ENCODE data around the gene COPS4. TPM values are rescaled to one million over a fixed set of nuclear protein-coding genes. Genes with fewer than 3 reads are reported as not detected.
"Not testable (repeated sequence)": the region's sequence is repeated elsewhere in the genome, so short reads cannot be mapped to it uniquely, and the experiment has no call there.

Gene COPS4
- total RNA-seq, 2 experiments from 2014 or later = 35.7 to 35.9 TPM

DNA sequence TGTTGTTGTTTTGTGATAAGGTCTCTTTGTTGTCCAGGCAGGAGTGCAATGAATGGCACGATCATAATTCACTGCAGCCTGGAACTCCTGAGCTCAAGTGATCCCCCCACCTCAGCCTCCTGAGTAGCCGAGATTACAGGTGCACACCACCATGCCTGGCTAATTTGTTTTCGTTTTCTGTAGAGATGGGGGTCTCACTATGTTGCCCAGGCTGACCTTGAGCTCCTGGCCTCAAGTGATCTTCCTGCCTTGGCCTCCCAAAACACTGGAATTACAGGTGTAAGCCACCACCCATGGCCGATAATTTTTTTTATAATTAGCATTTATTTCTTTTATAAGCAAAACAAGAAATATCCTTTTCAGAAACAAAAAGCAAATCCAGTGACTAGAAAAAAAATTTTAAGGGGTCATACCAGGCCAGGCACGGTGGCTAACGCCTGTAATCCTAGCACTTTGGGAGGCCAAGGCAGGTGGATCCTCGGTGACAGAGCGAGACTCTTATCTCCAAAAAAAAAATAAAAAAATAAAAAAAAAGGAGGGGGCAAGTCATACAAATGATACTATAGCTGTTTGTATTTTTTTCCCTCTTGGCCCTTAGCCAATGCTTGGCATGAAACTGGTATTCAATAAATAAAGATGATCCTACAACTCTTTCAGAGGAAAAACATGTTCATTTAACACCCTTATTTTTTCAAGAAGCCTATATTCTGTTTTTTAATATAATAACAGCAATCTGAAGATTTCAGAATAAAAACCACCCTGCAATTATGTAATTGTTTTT lies 76.2 kb downstream of the COPS4 start:
- Mint-ChIP-seq H3K27ac (peak overlapping the region; percentile 96), H3K36me3 (ENCODE audit: low read depth) (peaks cover 15% of the 10 kb centered on the region), H3K4me1 (peaks cover 49% of the 10 kb centered on the region), H3K27me3 (no peaks in the 10 kb centered on the region), H3K9me3 (ENCODE audit: low read depth) (no peaks in the 10 kb centered on the region), H3K4me3 (peak overlapping the region; percentile 91)
- ChIA-PET POLR2A (interaction anchor here (0.6 to 1.3 kb wide), 5 partner anchors 36 to 660 kb away, joined by 3 to 5 read pairs (median 4); partner anchors contain the start of genes COPS4 and COQ2), CTCF (interaction anchor here (0.6 to 4.3 kb wide), 27 partner anchors 10 to 211 kb away, joined by 3 to 29 read pairs (median 4); partner anchors contain the start of genes COPS4 and COQ2)
- intact Hi-C loops (cut with DNase I, micrococcal nuclease) = loop anchor here (1.0 to 10.0 kb wide), 17 partner anchors 37 to 736 kb away; partner anchors contain the start of genes COQ2 (in 2 of the 2), HELQ (in 2 of the 2), COPS4 (in 1 of the 2) and MRPS18C (in 1 of the 2)
- DNase-seq (no peak), ATAC-seq (no peak)

DNA sequence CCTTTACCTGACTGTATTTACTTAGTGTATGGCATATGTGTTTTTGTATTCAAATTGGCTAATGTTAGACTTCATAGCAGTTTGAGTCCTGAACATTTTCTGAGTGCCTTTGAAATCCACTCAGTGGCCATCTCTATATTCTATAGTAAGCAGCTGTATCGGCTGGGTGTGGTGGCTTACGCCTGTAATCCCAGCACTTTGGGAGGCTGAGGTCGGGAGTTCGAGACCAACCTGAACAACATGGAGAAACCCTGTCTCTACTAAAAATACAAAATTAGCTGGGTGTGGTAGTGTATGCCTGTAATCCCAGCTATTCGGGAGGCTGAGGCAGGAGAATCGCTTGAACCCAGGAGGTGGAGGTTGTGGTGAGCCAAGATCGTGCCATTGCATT lies 76.8 kb downstream of the COPS4 start:
- DNase-seq = peak; percentile 49
- H3K27me3 Mint-ChIP-seq; H3K36me3 Mint-ChIP-seq (ENCODE audit: low read depth); ATAC-seq; H3K9me3 Mint-ChIP-seq (ENCODE audit: low read depth): not testable (repeated sequence)
- intact Hi-C loops (cut with DNase I, micrococcal nuclease) = loop anchor here (2.0 to 10.0 kb wide), 10 partner anchors 99 to 737 kb away; partner anchors contain the start of genes COQ2 (in 1 of the 2), HELQ (in 1 of the 2), MRPS18C (in 1 of the 2) and SEC31A (in 1 of the 2)
- Mint-ChIP-seq H3K4me1 (peaks cover 44% of the 10 kb centered on the region), H3K4me3 (peak overlapping the region; percentile 83), H3K27ac (peak overlapping the region; percentile 92)
- ChIA-PET POLR2A (interaction anchor here (0.6 kb wide), 1 partner anchor 106 kb away, joined by 5 read pairs; no protein-coding TSS in a partner anchor), CTCF (interaction anchor here (0.6 to 4.3 kb wide), 12 partner anchors 8 to 528 kb away, joined by 3 to 29 read pairs (median 4); partner anchors contain the start of gene COQ2)

DNA sequence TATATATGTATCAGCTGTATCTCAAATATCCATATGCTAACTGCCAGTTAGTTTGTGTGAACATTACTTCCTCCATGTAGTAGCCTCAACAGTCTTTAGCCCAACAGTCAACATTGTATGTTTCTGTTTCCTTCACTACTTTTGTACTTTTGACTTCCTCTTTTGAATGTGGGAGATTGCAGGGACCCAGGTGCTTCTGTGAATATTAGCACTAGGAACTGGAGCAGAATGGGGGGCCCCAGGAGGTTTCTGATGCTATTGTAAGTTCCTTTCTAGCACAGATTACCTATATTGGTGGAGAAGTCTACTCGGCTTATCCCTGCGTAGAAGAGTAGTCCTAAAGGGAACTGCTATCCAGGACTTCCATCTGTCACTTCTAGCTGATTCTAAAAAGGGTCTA lies 77.2 kb downstream of the COPS4 start:
- peak overlapping the region; percentile 96 for H3K27ac Mint-ChIP-seq
- peaks cover 41% of the 10 kb centered on the region for H3K4me1 Mint-ChIP-seq
- H3K9me3 Mint-ChIP-seq (ENCODE audit: low read depth) = no peaks in the 10 kb centered on the region
- intact Hi-C loops (cut with DNase I, micrococcal nuclease) = loop anchor here (5.0 to 10.0 kb wide), 6 partner anchors 140 to 685 kb away; partner anchors contain the start of genes HELQ (in 1 of the 2), MRPS18C (in 1 of the 2) and SEC31A (in 1 of the 2)
- POLR2A ChIA-PET = interaction anchor here (0.6 to 1.2 kb wide), 2 partner anchors 106 kb away, joined by 5 to 7 read pairs; no protein-coding TSS in a partner anchor
- CTCF ChIA-PET = interaction anchor here (0.6 to 4.3 kb wide), 14 partner anchors 9 to 528 kb away, joined by 3 to 29 read pairs (median 4); partner anchors contain the start of gene COQ2
- ATAC-seq = no peak
- peak; percentile 23 for DNase-seq
- no peaks in the 10 kb centered on the region for H3K27me3 Mint-ChIP-seq
- peaks cover 10% of the 10 kb centered on the region for H3K36me3 Mint-ChIP-seq (ENCODE audit: low read depth)
- H3K4me3 Mint-ChIP-seq = peak overlapping the region; percentile 83

DNA sequence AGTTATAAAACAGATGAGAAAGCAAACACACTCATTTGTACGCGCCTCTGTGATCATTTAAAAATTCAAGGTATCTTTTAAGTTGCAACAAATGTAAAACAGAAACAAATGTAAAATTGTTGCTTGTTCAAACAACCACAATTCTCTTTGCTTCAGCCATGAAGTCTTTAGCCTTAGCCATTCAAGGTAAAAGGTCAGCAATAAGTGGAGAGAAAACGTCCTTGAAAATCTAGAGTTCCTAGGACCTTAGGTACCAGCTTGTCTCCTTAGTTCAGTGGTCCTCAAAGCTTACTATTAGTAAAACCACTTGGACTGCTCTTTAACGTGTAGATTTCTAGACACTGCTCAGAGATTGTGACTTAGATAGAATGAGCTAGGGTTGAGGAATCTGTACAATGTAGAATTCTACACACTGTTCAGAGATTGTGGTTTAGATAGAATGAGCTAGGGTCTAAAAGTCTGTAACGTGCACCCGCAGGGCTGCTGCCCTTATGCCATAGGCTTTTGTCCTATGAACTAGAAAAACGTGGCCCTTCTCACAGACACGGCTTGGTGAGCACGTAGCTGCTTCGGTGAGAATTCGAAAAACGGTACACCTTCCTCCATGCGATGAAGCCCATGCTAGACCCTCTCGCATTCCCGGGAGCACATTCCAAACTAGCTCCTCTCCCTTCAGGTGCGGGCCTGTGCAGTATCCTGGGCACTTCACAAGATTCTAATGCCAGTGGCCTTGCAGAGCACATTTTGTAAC lies 77.9 kb downstream of the COPS4 start:
- intact Hi-C loops (cut with DNase I, micrococcal nuclease) = loop anchor here (5.0 to 10.0 kb wide), 6 partner anchors 139 to 686 kb away; partner anchors contain the start of genes HELQ (in 1 of the 2), MRPS18C (in 1 of the 2) and SEC31A (in 1 of the 2)
- H3K9me3 Mint-ChIP-seq (ENCODE audit: low read depth) = no peaks in the 10 kb centered on the region
- H3K27ac Mint-ChIP-seq = peak overlapping the region; percentile 96

DNA sequence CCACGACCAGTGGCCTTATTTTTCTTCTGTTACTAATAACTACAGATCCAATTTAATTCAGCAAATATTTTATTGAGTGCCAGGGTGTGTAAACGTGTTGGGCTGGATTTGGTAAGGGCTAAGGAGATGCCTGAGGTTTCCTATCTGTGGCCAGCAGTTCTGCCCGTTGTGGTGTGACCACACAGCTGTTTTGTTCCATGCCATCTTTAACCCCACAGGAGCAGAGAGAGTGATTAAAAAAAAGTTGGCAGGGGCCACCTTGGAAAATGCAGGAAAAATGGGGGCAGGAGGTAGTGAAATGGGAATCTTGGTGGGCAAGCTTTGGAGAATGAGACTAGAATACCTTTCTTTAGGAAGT lies 78.4 kb downstream of the COPS4 start:
- peak overlapping the region; percentile 96 for H3K27ac Mint-ChIP-seq
- ATAC-seq (no peak), DNase-seq (peak; percentile 42)
- H3K9me3 Mint-ChIP-seq (ENCODE audit: low read depth) = no peaks in the 10 kb centered on the region
- ChIA-PET CTCF (interaction anchor here (0.7 to 4.3 kb wide), 12 partner anchors 8 to 169 kb away, joined by 3 to 29 read pairs (median 4); no protein-coding TSS in a partner anchor), POLR2A (interaction anchor here (0.7 to 1.2 kb wide), 3 partner anchors 105 to 244 kb away, joined by 3 to 7 read pairs (median 5); no protein-coding TSS in a partner anchor)
- intact Hi-C loops (cut with DNase I, micrococcal nuclease) = loop anchor here (5.0 to 10.0 kb wide), 6 partner anchors 139 to 686 kb away; partner anchors contain the start of genes HELQ (in 1 of the 2), MRPS18C (in 1 of the 2) and SEC31A (in 1 of the 2)
- peaks cover 8% of the 10 kb centered on the region for H3K36me3 Mint-ChIP-seq (ENCODE audit: low read depth)
- no peaks in the 10 kb centered on the region for H3K27me3 Mint-ChIP-seq
- peak overlapping the region; percentile 83 for H3K4me3 Mint-ChIP-seq
- peaks cover 34% of the 10 kb centered on the region for H3K4me1 Mint-ChIP-seq

More for the DNA sequence above, 77.9 kb downstream of the COPS4 start:
- POLR2A ChIA-PET = interaction anchor here (0.6 to 1.2 kb wide), 4 partner anchors 105 to 289 kb away, joined by 3 to 7 read pairs (median 4); no protein-coding TSS in a partner anchor
- ATAC-seq (peak; percentile 15), DNase-seq (peak; percentile 66)
- Mint-ChIP-seq H3K36me3 (ENCODE audit: low read depth) (peaks cover 10% of the 10 kb centered on the region), H3K4me3 (peak overlapping the region; percentile 83), H3K4me1 (peaks cover 38% of the 10 kb centered on the region), H3K27me3 (no peaks in the 10 kb centered on the region)
- CTCF ChIA-PET = interaction anchor here (0.7 to 4.3 kb wide), 12 partner anchors 9 to 170 kb away, joined by 3 to 29 read pairs (median 4); no protein-coding TSS in a partner anchor

DNA sequence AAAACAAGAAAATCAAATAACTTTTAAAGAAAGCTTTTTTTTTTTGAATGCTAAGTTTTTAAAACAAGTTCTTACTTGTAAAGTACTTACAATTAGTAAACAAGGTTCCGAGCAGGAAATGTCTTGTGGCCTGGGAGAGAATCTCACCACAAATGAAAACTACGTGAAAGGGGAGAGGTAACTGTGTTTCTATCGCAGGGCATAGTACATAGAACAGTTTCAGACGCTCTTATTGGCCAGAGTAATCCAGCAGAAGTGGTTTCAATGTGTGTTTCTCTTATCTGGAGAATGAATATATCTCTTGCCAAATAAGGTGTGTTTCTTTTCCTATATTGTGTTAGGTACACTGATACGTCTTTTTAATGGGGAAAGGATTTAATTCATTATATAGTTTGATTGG lies 79.6 kb downstream of the COPS4 start, which contains the start of gene PLAC8:
Gene PLAC8, minus strand, starts transcription at position 154 of the 400 bp plus-strand sequence. CDS start 6,808 bp downstream, outside the sequence.
- Mint-ChIP-seq H3K4me1 (peaks cover 33% of the 10 kb centered on the region), H3K36me3 (ENCODE audit: low read depth) (peaks cover 6% of the 10 kb centered on the region), H3K27me3 (no peaks in the 10 kb centered on the region), H3K27ac (peak within 1 kb of the TSS; percentile 96), H3K4me3 (peak within 1 kb of the TSS; percentile 83), H3K9me3 (ENCODE audit: low read depth) (no peaks in the 10 kb centered on the region)
- POLR2A ChIA-PET = interaction anchor here (0.6 to 1.2 kb wide), 2 partner anchors 103 to 250 kb away, joined by 3 to 5 read pairs; no protein-coding TSS in a partner anchor
- DNase-seq = peak; percentile 58
- CTCF ChIA-PET = interaction anchor here (0.7 to 4.0 kb wide), 11 partner anchors 9 to 262 kb away, joined by 3 to 19 read pairs (median 4); no protein-coding TSS in a partner anchor
- ATAC-seq = peak; percentile 55
- intact Hi-C loops (cut with DNase I, micrococcal nuclease) = loop anchor here (1.0 to 10.0 kb wide), 9 partner anchors 105 to 687 kb away; partner anchors contain the start of genes HELQ (in 2 of the 2), MRPS18C (in 1 of the 2) and SEC31A (in 1 of the 2)

DNA sequence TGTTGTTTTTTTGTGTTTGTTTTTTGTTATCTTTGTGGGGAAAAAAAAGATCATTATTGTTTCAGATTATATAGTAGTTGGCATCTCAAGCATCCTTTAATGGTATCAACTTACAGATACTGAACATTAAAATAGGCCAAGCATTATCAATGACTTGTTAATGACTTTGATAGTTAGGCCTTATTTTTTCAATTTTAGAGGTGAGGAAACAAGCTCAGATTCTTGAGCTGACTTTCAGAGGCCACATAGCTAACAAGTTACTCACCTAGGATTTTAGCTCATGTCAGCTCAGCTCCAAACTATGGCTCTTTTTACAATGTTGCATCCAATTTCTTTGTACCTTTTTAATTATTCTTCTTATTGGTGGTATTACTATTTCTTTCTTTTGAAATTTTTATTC lies 80.0 kb downstream of the COPS4 start:
- ATAC-seq (no peak), DNase-seq (no peak)
- Mint-ChIP-seq H3K4me1 (peaks cover 33% of the 10 kb centered on the region), H3K27ac (peak overlapping the region; percentile 91), H3K9me3 (ENCODE audit: low read depth) (no peaks in the 10 kb centered on the region), H3K36me3 (ENCODE audit: low read depth) (peaks cover 6% of the 10 kb centered on the region), H3K4me3 (peak overlapping the region; percentile 83), H3K27me3 (no peaks in the 10 kb centered on the region)
- CTCF ChIA-PET = interaction anchor here (0.7 to 4.0 kb wide), 10 partner anchors 9 to 263 kb away, joined by 3 to 19 read pairs (median 4); no protein-coding TSS in a partner anchor
- POLR2A ChIA-PET = interaction anchor here (0.6 to 1.2 kb wide), 3 partner anchors 103 to 993 kb away, joined by 3 to 5 read pairs (median 3); no protein-coding TSS in a partner anchor
- intact Hi-C loops (cut with DNase I, micrococcal nuclease) = loop anchor here (1.0 to 10.0 kb wide), 9 partner anchors 104 to 688 kb away; partner anchors contain the start of genes HELQ (in 2 of the 2), MRPS18C (in 1 of the 2) and SEC31A (in 1 of the 2)

DNA sequence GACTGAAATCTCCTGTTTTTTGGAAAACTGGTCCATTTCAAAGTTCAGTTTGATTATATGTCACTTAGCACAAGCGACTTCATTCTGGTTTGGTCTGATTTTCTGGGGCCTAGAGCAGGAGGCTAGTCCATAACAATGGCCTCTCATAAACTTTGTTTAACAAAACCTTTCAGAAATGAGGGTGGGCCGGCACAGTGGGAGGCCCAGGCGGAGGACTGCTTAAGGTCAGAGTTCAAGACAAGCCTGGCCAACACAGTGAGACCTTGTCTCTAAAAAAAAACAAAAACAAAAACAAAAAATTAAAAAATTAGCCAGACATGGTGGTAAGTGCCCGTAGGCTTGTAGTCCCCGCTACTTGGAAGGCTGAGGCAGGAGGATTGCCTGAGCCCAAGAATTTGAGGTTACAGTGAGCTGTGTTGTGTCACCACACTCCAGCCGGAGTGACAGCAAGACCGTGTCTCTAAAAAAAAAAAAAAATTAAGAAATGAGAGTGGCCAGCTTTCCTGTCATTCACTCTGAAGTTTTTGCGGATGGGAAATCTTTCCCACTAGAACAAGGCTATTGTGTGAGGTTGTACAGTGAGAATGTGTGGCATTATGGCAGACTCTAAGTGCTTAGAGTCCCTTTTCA lies 80.8 kb downstream of the COPS4 start:
- H3K27me3 Mint-ChIP-seq = no peaks in the 10 kb centered on the region
- peaks cover 30% of the 10 kb centered on the region for H3K4me1 Mint-ChIP-seq
- H3K36me3 Mint-ChIP-seq (ENCODE audit: low read depth) = peaks cover 6% of the 10 kb centered on the region
- no peak for ATAC-seq
- no peak for DNase-seq
- intact Hi-C loops (cut with DNase I, micrococcal nuclease) = loop anchor here in 1 of 2 experiments (2.0 to 10.0 kb wide), 2 partner anchors 119 to 339 kb away; partner anchors contain the start of genes HELQ and MRPS18C
- H3K9me3 Mint-ChIP-seq (ENCODE audit: low read depth) = no peaks in the 10 kb centered on the region
- H3K4me3 Mint-ChIP-seq = no peak overlapping the region
- H3K27ac Mint-ChIP-seq = peak overlapping the region; percentile 58
- ChIA-PET POLR2A (interaction anchor here (1.2 kb wide), 1 partner anchor 102 kb away, joined by 5 read pairs; no protein-coding TSS in a partner anchor), CTCF (interaction anchor here (0.5 to 4.0 kb wide), 10 partner anchors 23 to 166 kb away, joined by 3 to 19 read pairs (median 3); no protein-coding TSS in a partner anchor)

DNA sequence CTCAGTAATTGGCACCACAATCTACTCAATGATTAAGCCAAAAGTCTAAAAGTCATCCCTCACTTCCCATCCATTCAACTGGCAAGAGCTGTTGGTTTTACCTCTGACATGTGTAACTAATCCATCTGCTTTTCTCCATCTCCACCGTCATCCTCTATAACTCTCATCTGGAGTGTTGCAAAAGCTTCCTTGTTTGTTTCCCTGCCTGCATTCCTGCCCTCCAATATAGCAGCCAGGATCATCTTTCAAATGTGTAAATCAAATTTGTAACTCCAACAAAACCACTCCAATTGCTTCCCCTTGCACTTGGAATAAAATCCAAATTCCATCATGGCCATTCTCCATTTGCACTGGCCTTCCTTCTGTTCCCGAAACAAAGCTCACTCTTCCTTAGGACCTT lies 83.9 kb downstream of the COPS4 start:
- ATAC-seq (no peak), DNase-seq (no peak)
- intact Hi-C loops (cut with DNase I, micrococcal nuclease) = loop anchor here in 1 of 2 experiments (10.0 kb wide), 1 partner anchor 336 kb away; the partner anchor contains the start of genes HELQ and MRPS18C
- H3K27ac Mint-ChIP-seq = no peak overlapping the region
- H3K9me3 Mint-ChIP-seq (ENCODE audit: low read depth) = peaks cover 2% of the 10 kb centered on the region
- no peaks in the 10 kb centered on the region for H3K27me3 Mint-ChIP-seq
- no peaks in the 10 kb centered on the region for H3K36me3 Mint-ChIP-seq (ENCODE audit: low read depth)
- POLR2A ChIA-PET = no interaction called here
- CTCF ChIA-PET = interaction anchor here (1.0 kb wide), 1 partner anchor 131 kb away, joined by 3 read pairs; no protein-coding TSS in a partner anchor
- peaks cover 17% of the 10 kb centered on the region for H3K4me1 Mint-ChIP-seq
- H3K4me3 Mint-ChIP-seq = no peak overlapping the region
